ENCODE data around the gene TEX26.

Gene TEX26

DNA sequence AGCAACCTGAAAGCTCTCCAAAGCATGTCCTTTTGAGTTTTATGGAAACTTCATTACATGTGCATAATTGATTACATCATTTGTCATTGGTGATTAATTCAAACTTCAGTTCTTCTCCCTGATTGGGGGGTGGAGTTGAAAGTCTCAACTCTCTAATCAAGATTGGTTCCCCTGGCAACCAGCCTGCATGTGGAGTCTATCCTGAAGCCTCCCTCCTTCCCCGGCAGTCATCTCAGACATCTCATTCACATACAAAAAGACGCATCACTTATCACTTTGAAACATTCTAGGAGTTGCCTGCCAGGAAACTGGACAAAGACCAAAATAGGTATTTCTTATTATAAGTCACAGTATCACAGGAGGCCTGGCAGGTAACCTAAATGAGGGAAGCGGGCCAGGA is 50.5 kb downstream of the TEX26 start:
- in situ Hi-C loops (cut with MboI; ENCODE audit: low pct_unique_long_range_greater_than_20kb, low sequenced_read_pairs, unreplicated experiment) = no loop called here
- TF ChIP-seq, protein P1, sequence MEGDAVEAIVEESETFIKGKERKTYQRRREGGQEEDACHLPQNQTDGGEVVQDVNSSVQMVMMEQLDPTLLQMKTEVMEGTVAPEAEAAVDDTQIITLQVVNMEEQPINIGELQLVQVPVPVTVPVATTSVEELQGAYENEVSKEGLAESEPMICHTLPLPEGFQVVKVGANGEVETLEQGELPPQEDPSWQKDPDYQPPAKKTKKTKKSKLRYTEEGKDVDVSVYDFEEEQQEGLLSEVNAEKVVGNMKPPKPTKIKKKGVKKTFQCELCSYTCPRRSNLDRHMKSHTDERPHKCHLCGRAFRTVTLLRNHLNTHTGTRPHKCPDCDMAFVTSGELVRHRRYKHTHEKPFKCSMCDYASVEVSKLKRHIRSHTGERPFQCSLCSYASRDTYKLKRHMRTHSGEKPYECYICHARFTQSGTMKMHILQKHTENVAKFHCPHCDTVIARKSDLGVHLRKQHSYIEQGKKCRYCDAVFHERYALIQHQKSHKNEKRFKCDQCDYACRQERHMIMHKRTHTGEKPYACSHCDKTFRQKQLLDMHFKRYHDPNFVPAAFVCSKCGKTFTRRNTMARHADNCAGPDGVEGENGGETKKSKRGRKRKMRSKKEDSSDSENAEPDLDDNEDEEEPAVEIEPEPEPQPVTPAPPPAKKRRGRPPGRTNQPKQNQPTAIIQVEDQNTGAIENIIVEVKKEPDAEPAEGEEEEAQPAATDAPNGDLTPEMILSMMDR (IDR thresholded peaks at IDR 0.05; ENCODE audit: extremely low read depth, insufficient read depth, missing control alignments) = no peak
- no peak for DNase-seq (ENCODE audit: low spot score)

DNA sequence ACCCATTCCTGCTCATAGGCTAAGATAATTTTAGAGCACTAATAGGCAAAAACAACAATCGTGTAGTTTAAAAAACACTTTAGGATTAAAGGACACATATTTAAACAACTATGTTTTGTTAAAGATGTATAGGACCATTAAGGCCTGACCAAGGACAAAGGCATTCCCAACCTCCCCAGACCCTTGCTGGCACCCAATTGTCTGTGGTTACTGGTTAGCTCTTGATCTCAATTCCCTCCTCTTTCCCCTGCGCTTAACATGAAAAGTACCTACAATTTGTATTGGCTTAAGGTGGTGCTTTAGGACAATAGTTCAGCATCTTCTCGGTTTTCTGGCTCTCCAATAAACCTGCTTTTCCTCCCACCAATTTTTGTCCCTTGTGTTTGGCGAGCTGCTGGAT is 51.0 kb downstream of the TEX26 start:
- TF ChIP-seq, protein P1 (IDR thresholded peaks at IDR 0.05; ENCODE audit: extremely low read depth, insufficient read depth, missing control alignments) = no peak
- no peak for DNase-seq (ENCODE audit: low spot score)
- in situ Hi-C loops (cut with MboI; ENCODE audit: low pct_unique_long_range_greater_than_20kb, low sequenced_read_pairs, unreplicated experiment) = no loop called here

DNA sequence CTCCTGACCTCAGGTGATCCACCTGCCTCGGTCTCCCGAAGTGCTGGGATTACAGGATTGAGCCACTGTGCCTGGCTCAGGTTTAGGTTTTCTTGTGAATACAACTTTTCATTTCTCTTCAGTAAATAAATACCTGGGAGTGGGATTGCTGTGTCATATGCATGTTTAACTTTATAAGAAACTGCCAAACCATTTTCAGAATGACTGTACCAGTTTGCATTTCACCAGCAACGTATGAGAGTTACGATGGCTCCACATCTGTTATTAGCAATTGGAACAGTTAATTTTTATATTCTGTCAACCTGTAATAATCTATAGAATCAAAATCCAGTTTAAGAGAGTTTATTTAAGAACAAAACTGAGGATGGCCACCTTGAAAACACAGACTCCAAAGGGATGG is 52.2 kb downstream of the TEX26 start:
- TF ChIP-seq, protein P1 (IDR thresholded peaks at IDR 0.05; ENCODE audit: extremely low read depth, insufficient read depth, missing control alignments) = no peak
- in situ Hi-C loops (cut with MboI; ENCODE audit: low pct_unique_long_range_greater_than_20kb, low sequenced_read_pairs, unreplicated experiment) = no loop called here
- DNase-seq (ENCODE audit: low spot score) = no peak

DNA sequence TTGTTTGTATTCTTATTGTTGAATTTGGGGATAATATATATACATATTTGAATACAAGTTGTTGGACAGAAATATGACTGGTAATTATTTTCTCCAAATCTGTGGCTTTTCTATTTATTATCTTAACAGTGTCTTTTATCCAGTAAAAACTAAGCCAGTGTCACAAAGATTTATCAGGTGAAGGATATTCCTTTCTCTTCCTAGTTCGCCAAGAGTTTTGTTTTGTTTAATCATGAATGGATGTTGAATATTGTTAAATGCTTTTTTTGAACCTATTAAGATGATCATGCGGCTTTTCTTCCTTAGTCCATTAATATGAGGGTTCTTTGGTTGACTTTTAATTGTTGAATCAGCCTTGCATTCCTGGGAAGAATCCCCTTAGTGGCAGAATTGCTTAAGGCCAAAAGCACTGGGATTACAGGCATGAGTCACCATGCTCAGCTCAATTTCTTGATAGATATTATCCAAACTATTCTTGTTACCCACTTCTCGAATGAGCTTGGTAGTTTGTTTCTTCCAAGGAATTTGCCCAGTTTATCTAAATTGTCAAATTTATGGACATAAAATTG is 53.3 kb downstream of the TEX26 start:
- TF ChIP-seq, protein P1 (IDR thresholded peaks at IDR 0.05; ENCODE audit: extremely low read depth, insufficient read depth, missing control alignments) = no peak
- DNase-seq (ENCODE audit: low spot score) = no peak
- in situ Hi-C loops (cut with MboI; ENCODE audit: low pct_unique_long_range_greater_than_20kb, low sequenced_read_pairs, unreplicated experiment) = no loop called here

DNA sequence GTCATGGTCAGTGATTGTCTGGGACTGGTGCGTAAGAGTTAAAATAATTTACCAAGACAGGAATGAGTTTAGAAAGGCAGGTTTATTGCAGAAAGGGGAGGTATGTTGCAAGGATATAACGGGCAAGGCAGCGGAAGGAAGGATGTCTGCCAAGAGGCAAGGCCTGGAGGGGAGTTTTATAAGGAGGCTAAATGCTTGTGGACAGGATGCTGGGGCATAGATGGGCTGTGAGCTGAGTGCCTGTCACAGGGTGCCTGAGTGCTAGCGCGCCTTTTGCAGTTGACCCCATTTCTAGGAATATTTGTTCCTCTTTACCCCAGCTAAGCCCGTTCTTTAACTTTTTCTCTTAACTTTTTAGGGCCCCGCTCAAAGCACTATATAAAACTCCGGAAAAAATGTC is 58.7 kb downstream of the TEX26 start:
- TF ChIP-seq, protein P1 (IDR thresholded peaks at IDR 0.05; ENCODE audit: extremely low read depth, insufficient read depth, missing control alignments) = no peak
- in situ Hi-C loops (cut with MboI; ENCODE audit: low pct_unique_long_range_greater_than_20kb, low sequenced_read_pairs, unreplicated experiment) = no loop called here
- no peak for DNase-seq (ENCODE audit: low spot score)

DNA sequence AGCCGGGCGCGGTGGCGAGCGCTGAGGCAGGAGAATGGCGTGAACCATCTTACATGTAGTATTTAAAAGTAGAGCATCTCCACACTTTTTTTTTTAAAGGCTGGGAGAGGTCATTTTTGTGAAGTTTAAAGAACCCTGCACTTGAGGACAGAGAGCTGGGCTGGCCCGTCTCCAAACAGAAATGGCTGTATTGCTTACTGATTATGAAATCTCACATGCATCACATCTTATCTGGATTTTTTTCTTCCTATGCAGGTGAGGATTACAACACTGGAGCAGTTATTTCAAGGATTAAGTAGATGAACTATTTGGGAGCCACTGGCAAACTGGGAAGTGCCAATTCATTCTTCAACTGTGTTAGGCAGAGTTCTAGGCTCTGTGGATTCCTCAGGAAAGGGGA is 59.5 kb downstream of the TEX26 start:
- no peak for DNase-seq (ENCODE audit: low spot score)
- TF ChIP-seq, protein P1 (IDR thresholded peaks at IDR 0.05; ENCODE audit: extremely low read depth, insufficient read depth, missing control alignments) = no peak
- in situ Hi-C loops (cut with MboI; ENCODE audit: low pct_unique_long_range_greater_than_20kb, low sequenced_read_pairs, unreplicated experiment) = no loop called here

DNA sequence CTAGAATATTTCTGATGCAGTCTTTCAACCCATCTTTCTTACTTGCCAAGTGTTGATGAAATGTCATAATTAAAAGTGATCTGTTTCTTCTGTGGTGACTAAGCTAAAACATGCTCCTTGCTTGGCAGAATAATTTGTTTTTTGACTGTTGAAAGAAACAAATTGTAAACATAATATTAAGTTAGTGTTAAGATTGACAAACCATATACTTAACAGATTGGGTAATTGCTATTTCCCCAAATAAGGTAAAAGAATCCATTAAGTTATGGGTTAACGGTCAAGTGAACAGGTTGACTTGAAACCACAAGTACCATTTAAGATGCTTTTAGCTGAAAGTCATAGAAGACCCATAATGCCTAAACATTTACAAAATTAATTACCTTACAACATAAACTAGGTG is 62.9 kb downstream of the TEX26 start:
- no peak for DNase-seq (ENCODE audit: low spot score)
- in situ Hi-C loops (cut with MboI; ENCODE audit: low pct_unique_long_range_greater_than_20kb, low sequenced_read_pairs, unreplicated experiment) = no loop called here
- TF ChIP-seq, protein P1 (IDR thresholded peaks at IDR 0.05; ENCODE audit: extremely low read depth, insufficient read depth, missing control alignments) = no peak

Data from GM13977 (cell line).